Umbilical cord (tissue), 2 donors: Measurements from ENCODE around the gene ISLR. TPM values are rescaled to one million over a fixed set of nuclear protein-coding genes. Genes with fewer than 3 reads are reported as not detected.
"Not testable (repeated sequence)": the region's sequence is repeated elsewhere in the genome, so short reads cannot be mapped to it uniquely, and the experiment has no call there.

Source experiments
- DNase-seq: peaks from one replicate; pipeline ENCODE4 v3.0.0-alpha.2; 2015; ENCODE audit warnings: low spot score
- total RNA-seq: library from RNA; depleted of rRNA; stranded (reverse); fragments of >200 nt; gene quantifications from one replicate; pipeline ENCODE4 v1.2.3, GENCODE V29; 2014; ENCODE audit warnings: low replicate concordance; ENCODE audit not compliant: insufficient read depth

The ISLR gene
- total RNA-seq, 1 donor from 2014 or later = 95.1 TPM

DNA sequence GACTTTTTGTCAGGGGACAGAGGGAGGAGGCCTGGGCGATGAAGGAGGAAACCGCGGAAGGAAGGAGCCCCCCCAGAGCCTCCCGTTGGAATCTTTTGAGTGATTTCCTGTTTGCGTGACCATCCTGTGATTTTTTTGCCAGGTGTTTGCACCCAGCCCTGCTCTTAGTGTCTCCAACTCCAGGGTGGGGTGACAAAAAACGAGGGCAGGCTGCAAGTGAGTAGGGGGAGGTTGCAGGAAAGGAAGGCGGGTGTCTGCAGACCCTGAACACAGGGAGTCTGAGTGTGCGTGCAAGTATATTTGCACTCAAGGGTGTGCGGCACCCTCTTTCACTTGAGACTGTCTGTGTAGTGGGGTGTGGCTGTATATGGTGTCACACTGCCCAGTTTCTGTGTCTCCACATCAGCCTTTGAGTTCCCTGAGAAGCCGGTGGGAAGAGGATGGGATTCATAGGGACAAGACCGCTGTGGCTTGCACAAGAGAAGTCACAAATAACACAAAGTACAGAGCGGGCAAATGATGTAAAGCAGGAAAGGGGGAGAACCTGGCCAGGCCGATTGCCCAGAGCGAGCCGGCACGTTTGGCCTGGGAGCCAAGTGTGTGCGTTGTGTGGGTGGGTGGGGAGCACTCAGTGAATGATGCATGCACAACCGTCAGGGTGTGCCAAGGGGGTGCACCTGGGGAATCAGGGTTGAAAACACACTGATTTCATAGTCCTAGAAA, 36.5 kb upstream of the ISLR start:
- no peak for DNase-seq

DNA sequence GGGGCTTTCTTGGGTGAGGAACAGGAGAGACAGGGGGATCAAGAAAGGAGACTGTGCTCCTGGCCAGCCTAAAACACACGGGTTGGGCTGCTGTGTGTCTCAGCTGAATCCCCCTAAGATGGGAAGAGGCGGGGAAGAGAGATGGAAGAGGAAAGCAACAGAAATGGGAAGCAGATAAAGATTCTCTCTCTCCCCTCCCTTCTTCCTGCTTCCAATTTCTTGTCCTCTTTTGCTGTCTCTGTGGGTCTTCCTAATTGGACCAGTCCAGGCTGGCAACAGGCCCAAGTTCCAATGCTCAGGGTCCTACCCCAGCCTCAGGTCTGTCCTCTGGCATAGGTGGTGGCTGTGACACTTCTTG, 36.0 kb upstream of the ISLR start:
- DNase-seq = no peak

DNA sequence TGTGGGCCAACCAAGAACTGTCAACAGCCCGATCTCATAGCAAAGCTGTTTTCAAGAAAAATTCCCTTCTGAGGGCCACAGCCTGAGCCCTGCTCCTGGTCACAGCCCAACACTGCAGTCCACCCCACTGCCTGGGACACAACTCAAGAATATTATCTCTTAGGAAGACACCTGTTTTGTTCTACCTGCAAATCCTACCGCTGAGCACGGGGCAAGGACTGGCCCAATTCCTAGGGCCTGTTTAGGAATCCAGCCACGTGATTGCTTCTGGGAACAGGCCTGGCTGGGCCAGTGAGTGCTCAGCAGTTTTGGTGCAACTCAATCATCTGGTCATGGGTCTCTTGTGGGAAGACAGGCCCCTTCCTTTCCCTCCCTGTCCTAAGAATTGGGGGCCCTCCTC, 34.9 kb upstream of the ISLR start:
- no peak for DNase-seq

GRCh38 chr15:74141591-74141990, 31.9 kb upstream of the ISLR start:
- DNase-seq = no peak

- no peak for DNase-seq
Observed at GRCh38 chr15:74144153-74144775, 29.2 kb upstream of the ISLR start.

- DNase-seq = no peak
Observed at GRCh38 chr15:74146277-74146800, 27.2 kb upstream of the ISLR start.

GRCh38 chr15:74147051-74147450, 26.5 kb upstream of the ISLR start:
- no peak for DNase-seq

GRCh38 chr15:74155766-74156417, 17.6 kb upstream of the ISLR start:
- DNase-seq = no peak

DNA sequence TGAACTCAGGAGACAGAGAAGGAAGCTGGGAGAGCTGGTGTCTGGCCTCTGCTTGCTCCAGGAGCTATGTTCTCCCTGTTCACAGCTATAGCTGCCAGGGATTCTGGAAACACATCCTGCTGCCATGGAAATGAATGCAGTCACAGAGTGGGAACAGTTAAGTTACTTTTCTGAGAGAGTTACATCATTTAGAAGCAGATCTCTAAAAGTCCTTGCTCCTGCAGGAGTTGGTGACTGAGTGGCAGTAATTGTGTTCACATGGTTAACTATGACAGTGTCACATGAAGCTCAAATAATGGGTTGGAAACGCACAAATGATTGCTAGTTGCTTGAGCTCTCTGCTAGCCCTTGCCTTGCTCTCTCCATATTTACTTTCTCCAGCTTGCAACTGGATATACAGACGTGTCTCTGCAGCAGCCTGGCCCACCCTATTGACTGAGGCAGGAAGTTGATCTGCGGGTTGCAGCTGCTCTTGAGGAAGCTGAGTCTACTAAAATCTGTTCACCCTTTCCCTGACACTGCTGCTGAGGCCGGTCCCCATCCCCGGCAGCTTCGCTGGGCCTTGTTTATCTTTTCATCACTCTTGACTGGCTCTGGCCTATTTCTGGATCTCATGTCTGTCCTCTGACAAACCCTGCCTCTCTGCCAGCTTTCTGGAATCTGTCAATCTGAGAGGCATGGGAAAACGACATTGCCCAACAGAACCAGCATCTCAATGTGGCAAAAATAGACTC, 16.7 kb upstream of the ISLR start:
- peak; percentile 87 for DNase-seq

DNA sequence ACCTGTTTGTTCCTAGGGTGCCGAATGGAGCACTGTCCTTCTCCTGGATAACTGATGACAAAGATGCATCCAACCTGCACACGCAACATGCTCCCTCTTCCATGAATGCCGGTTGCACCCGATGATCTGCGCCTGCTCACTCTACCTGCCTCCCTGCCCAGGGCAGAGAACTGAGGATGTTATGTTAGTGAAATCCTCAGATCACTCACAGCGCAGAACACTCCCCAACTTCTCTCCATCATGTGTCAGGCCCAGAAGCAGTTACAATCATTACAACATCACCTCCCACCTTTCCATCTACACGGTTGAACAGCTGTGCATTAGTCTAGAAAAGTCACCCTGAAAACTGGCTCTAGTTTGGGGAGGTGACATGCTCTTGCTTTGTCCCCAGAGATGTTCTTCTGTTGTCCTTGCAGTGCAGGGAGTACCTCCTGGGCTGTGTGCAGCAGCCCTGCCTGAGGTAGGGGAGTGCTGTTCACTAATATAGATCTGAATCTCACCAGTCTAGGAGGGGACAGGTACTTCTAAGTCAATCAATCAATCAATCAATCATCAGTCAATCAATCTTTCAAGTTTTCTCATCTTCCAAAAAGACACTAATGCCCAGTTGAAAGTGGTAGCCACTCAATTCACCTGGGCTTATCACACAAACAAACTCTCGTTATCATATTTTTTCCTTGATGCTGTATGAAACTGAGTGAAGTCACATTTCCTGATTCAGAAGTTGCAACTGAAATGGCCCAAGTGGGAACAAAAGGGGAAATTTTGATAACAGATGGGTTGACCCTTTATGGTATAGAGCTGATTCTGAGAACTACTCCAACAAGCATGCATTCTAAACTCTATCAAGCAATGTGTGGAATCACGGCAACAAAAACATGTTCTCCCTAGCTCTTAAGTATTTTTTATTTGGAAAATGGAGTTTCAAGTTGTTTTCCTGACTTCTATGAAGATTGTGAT, 15.4 kb upstream of the ISLR start:
- DNase-seq = no peak

- DNase-seq = no peak
Observed at GRCh38 chr15:74158855-74159650, 14.5 kb upstream of the ISLR start.

DNA sequence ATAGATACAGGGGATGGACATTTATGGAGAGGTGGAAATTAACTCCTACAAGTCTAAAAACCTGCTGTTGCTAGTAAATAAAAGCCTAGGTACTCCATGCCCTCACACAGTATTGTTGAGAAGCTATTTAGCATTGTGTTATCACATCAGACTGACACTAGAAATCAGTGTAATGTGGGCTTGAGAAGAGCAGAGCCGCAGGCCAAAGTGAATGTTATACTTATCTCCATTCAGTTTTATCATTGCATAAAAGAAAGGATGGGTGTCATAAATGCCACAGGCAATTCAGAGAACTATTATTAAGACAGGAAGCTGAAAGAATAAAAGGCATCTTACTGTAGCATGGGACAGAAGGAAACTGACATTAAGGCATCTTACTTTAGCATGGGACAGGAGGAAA, 13.7 kb upstream of the ISLR start:
- no peak for DNase-seq

GRCh38 chr15:74160390-74160789, 13.1 kb upstream of the ISLR start:
- DNase-seq = not testable (repeated sequence)

- DNase-seq = not testable (repeated sequence)
Observed at GRCh38 chr15:74162195-74162536, 11.3 kb upstream of the ISLR start.

DNA sequence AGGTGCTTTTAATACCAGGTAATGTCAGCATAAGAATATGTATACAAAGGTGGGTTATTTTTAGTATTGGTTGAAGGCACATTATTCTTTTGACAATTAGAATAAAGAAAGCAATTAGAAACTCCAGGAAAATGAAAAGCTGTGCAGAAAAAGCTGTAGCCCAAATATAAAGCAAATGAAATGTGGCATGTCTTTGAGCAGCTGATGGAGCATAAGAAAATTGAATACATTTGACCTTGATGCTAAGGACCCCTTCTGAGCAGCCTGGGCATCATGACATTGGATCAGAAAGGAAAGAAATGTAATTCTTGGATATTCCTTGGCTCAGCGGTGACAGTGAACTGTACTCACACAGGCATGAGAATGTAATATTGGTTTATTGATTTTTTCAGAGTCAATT, 8.0 kb upstream of the ISLR start:
- DNase-seq = no peak

DNA sequence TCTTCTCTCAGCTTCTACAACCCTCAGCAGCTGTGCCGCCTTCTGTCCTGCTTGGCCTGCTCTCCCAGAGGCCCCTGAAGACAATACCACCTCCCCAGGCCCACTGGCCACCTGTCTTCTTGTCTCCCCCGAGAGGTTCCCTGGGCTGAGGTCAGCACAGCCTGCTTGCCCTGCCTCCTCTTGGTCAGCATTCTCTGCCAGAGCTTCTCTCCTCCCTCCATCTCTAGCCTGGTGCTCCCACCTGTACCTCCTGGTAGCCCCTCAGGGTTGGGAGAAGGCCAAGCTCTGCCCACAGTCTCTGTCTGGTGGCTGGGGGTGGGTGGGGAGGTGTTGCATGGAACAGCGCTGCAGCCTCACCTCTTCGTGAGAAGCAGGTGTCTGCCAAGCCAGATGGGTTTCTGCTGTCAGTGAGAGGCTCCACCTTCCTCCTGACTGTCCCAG, 5.6 kb upstream of the ISLR start:
- no peak for DNase-seq

DNA sequence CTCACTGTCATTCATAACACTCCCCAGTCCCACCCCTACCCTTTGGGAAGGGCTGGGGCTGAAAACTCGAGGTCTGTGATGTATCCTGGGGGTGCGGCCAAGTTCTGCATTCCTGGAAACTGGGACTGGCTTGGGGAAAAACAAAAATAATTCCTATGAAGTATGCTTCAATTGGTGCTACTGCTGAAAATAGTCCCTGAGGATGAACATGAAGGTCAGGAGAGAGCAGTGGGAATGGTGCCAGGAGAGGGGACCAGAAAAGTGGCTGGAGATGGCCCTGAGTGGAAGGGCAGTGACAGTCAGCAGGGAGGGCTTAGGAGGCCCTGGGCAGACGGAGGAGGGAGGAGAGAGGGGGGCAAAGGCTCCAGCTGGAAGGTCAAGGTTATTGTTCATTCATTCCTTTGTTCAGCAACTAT, 4.8 kb upstream of the ISLR start:
- peak; percentile 68 for DNase-seq

DNA sequence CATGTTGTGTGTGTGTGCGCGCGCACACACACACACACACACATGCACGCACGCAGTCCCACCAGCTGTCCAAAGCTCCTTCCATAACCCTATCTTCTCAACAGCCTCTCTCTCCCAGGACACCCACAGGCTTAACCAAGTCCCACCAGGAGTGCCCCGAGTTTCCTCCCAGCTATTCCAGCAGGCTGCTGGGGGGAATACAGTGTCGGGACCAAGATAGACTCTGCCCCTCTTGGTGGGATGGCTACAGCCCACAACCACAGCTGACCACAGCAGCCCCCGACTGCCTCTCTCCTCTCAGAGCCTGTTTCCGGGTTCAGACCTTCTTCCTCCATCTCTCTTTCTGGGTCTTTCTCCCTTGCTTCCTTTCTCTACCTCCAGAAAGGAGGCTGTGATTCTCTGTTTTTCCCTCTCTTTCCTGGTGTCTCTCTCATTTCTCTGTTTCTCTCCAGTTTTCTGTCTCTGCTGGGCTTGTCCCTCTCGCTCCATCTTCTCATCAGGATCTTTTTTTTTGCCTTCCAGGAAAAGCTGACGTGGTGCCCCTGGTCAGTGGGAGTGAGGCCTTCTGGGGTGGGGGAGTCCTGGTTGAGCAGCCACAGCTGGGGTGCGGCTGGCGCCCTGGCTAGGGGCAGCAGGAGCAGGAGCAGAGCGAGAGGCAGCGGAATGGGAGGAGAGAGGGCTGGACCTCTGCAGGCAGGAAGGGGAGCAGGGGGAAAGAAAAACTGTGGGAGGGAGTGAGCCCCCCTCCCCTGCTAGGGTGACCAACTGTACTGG, 3.3 kb upstream of the ISLR start:
- peak; percentile 71 for DNase-seq

DNA sequence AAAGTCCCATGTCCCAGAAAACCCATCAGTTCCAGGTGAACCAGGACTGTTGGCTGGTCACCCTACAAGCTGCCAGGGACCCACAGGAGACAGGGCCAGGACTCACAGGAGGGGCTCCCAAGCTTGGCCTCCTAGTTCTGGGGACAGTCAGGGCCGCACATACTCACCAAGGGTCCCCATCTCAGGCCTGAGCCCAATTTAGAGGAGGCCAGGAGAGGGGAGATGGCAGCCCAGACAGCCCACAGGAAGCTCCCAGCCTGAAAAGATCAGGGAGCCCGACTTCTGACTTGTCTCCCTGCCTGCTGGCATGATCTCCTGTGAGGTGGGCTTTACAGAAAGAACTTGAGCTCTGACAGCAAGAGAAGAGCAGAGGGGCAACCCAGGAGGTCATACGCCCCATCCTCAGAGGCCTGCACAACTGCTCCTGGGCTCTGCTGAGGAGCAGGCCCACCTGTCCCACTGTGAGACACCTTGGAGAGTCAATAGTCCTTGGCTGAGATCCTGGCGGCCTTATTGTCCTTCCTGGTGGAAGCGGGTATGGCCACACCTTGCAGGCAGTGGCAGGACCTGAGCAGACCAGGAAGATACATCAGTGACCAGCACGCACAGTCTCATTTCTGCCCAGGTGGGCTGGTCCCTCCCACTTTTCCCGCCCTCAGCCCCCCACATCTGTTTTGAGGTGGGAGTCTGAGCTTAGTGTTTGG, 2.5 kb upstream of the ISLR start:
- DNase-seq = no peak
